Activated CD8-positive, alpha-beta T cell treated with anti-CD3 and anti-CD28 coated beads for 36 hours (primary cell): ENCODE data around the gene HOXB2. TPM values are rescaled to one million over a fixed set of nuclear protein-coding genes. Genes with fewer than 3 reads are reported as not detected.

ENCODE experiments used
- ATAC-seq: fragments of 200-7000 bp; cut with Tn5 transposase; one replicate; pipeline ENCODE4 v1.10.0; 2021; ENCODE audit warnings: mild to moderate bottlenecking, moderate library complexity
- CTCF ChIA-PET: fragments of 350-600 bp; sonication (Branson Sonifier 250); formaldehyde crosslinking; loops from one replicate; lab custom pipeline; 2021; ENCODE audit warnings: antibody characterized with exemption; lab: Charles Lee
- POLR2A ChIA-PET: fragments of 350-600 bp; sonication (Branson Sonifier 250); formaldehyde crosslinking; loops from one replicate; lab custom pipeline; 2021; ENCODE audit warnings: antibody characterized with exemption; lab: Charles Lee
- DNase-seq: peaks from one replicate; pipeline ENCODE4 v3.0.0-alpha.2; 2020
- H3K27ac Mint-ChIP-seq: one replicate; pipeline ENCODE4 v1.8.0; 2021; ENCODE audit warnings: mild to moderate bottlenecking, mixed read lengths
- H3K27me3 Mint-ChIP-seq: one replicate; pipeline ENCODE4 v1.8.0; 2021; ENCODE audit warnings: mixed read lengths
- H3K36me3 Mint-ChIP-seq: one replicate; pipeline ENCODE4 v1.8.0; 2021; ENCODE audit warnings: low read depth, mixed read lengths
- H3K4me1 Mint-ChIP-seq: one replicate; pipeline ENCODE4 v1.8.0; 2021; ENCODE audit warnings: low read depth, mixed read lengths
- H3K4me3 Mint-ChIP-seq: one replicate; pipeline ENCODE4 v1.8.0; 2021; ENCODE audit warnings: mild to moderate bottlenecking, moderate library complexity, mixed read lengths
- H3K9me3 Mint-ChIP-seq: one replicate; pipeline ENCODE4 v1.8.0; 2021; ENCODE audit warnings: mixed read lengths
- CTCF ChIP-seq: fragments of 200-600 bp; IDR thresholded peaks from one replicate; pipeline ENCODE4 v1.8.0; 2022; ENCODE audit warnings: antibody characterized with exemption, mild to moderate bottlenecking
- intact Hi-C: fragments of 100-400 bp; cut with micrococcal nuclease; formaldehyde crosslinking; loops from one replicate; pipeline ENCODE4 v1.10.0; 2022
- total RNA-seq, 2 experiments: library from RNA; stranded (reverse); gene quantifications; one replicate each; pipeline ENCODE4 v1.2.3, GENCODE V29; 2021

The HOXB2 gene
- total RNA-seq, 2 experiments from 2014 or later = 12.6 to 13.0 TPM

- CTCF ChIA-PET = interaction anchor here (1.2 to 5.7 kb wide), 32 partner anchors 15 to 566 kb away, joined by 3 to 59 read pairs (median 8); partner anchors contain the start of genes HOXB6, HOXB8, HOXB9 and SNX11
- POLR2A ChIA-PET = no interaction called here
Observed at GRCh38 chr17:48592057-48592514, 47.2 kb upstream of the HOXB2 start.

GRCh38 chr17:48591255-48592056 lies 46.5 kb upstream of the HOXB2 start:
- DNase-seq (no peak), ATAC-seq (no peak)
- Mint-ChIP-seq H3K27me3 (peaks cover 79% of the 10 kb centered on the region), H3K9me3 (no peaks in the 10 kb centered on the region), H3K36me3 (no peaks in the 10 kb centered on the region), H3K27ac (no peak overlapping the region), H3K4me1 (peaks cover 21% of the 10 kb centered on the region), H3K4me3 (no peak overlapping the region)
- CTCF ChIA-PET = interaction anchor here (0.5 to 5.7 kb wide), 16 partner anchors 21 to 459 kb away, joined by 3 to 59 read pairs (median 8); partner anchors contain the start of genes HOXB8 and HOXB9
- POLR2A ChIA-PET = interaction anchor here (0.6 kb wide), 1 partner anchor 1195 kb away, joined by 3 read pairs; no protein-coding TSS in a partner anchor
- intact Hi-C loops = no loop called here
- no peak for TF ChIP-seq CTCF

More at GRCh38 chr17:48592057-48592514, 47.2 kb upstream of the HOXB2 start:
- Mint-ChIP-seq H3K27me3 (peaks cover 80% of the 10 kb centered on the region), H3K4me3 (no peak overlapping the region), H3K9me3 (no peaks in the 10 kb centered on the region), H3K36me3 (no peaks in the 10 kb centered on the region), H3K4me1 (peaks cover 25% of the 10 kb centered on the region), H3K27ac (no peak overlapping the region)
- DNase-seq = no peak
- no peak for TF ChIP-seq CTCF
- no peak for ATAC-seq
- intact Hi-C loops = no loop called here

GRCh38 chr17:48590607-48591161 lies 45.8 kb upstream of the HOXB2 start:
- Mint-ChIP-seq H3K9me3 (no peaks in the 10 kb centered on the region), H3K4me1 (peaks cover 25% of the 10 kb centered on the region), H3K27me3 (peaks cover 80% of the 10 kb centered on the region), H3K27ac (no peak overlapping the region), H3K4me3 (no peak overlapping the region), H3K36me3 (no peaks in the 10 kb centered on the region)
- CTCF ChIA-PET = interaction anchor here (0.5 to 5.7 kb wide), 12 partner anchors 22 to 458 kb away, joined by 3 to 59 read pairs (median 4); partner anchors contain the start of gene HOXB9
- intact Hi-C loops = no loop called here
- DNase-seq (no peak), ATAC-seq (no peak)
- TF ChIP-seq CTCF = no peak
- POLR2A ChIA-PET = interaction anchor here (1.1 kb wide), 1 partner anchor 58 kb away, joined by 3 read pairs; no protein-coding TSS in a partner anchor

- no peak within 1 kb of the TSS for H3K27ac Mint-ChIP-seq
- ChIA-PET POLR2A (interaction anchor here (0.8 to 1.1 kb wide), 3 partner anchors 57 to 269 kb away, joined by 3 read pairs; no protein-coding TSS in a partner anchor), CTCF (interaction anchor here (1.0 to 5.7 kb wide), 11 partner anchors 23 to 282 kb away, joined by 3 to 59 read pairs (median 4); no protein-coding TSS in a partner anchor)
- H3K36me3 Mint-ChIP-seq = no peaks in the 10 kb centered on the region
- no peak within 1 kb of the TSS for H3K4me3 Mint-ChIP-seq
- peaks cover 79% of the 10 kb centered on the region for H3K27me3 Mint-ChIP-seq
- intact Hi-C loops = no loop called here
- H3K4me1 Mint-ChIP-seq = peaks cover 28% of the 10 kb centered on the region
- DNase-seq (no peak), ATAC-seq (no peak)
- H3K9me3 Mint-ChIP-seq = no peaks in the 10 kb centered on the region
- TF ChIP-seq CTCF = no peak
Observed at GRCh38 chr17:48589831-48590606, 45.1 kb upstream of the HOXB2 start, which contains the start of gene HOXB3. Gene HOXB3 (minus strand): TSS chr17:48590241. CDS start chr17:48552474, 37,767 bp downstream.
